Lower leg skin (tissue), 4 donors: Measurements from ENCODE around the gene GALNT2. TPM values are rescaled to one million over a fixed set of nuclear protein-coding genes. Genes with fewer than 3 reads are reported as not detected.

Experiments
- DNase-seq, 2 donors: peaks; one replicate each; pipeline ENCODE4 v3.0.0-alpha.2; 2019; ENCODE audit warnings: low spot score in 2 of 2
- H3K4me3 ChIP-seq: fragments of 200-600 bp; sonication (generic); 2 replicates; pipeline ENCODE4 v1.5.1; 2017; ENCODE audit warnings: mild to moderate bottlenecking, low read depth; ENCODE audit not compliant: poor library complexity, severe bottlenecking
- POLR2A ChIP-seq, 2 donors: fragments of 450-650 bp; IDR thresholded peaks; one replicate each; pipeline ENCODE4 v1.6.1; 2016 to 2017; ENCODE audit warnings: antibody characterized with exemption in 2 of 2, mild to moderate bottlenecking in 1 of 2, moderate library complexity in 1 of 2
- WGBS, 2 donors: methylation state at CpG; one replicate each; pipeline ENCODE4 v1.1.5; 2018; 5-methylcytosine and 5-hydroxymethylcytosine counted together
- intact Hi-C: fragments of 100-400 bp; cut with DNase I; formaldehyde crosslinking; loops from one replicate; pipeline ENCODE4 v1.15.0; 2023; ENCODE audit warnings: low total_unique reads
- total RNA-seq, 4 donors: library from RNA; depleted of rRNA; stranded (reverse); fragments of >200 nt; gene quantifications; one replicate each; pipeline ENCODE4 v1.1.0, GENCODE V29; 2016
- TF ChIP-seq, protein P1 (sequence below), 3 donors: fragments of 450-650 bp; IDR thresholded peaks; one replicate each; pipeline ENCODE4 v1.5.1; 2016; ENCODE audit warnings: antibody characterized with exemption in 3 of 3, mild to moderate bottlenecking in 3 of 3, moderate library complexity in 2 of 3

The GALNT2 gene
- total RNA-seq, 4 donors from 2014 or later: 11.0 to 31.0 (median 20.2) TPM

DNA sequence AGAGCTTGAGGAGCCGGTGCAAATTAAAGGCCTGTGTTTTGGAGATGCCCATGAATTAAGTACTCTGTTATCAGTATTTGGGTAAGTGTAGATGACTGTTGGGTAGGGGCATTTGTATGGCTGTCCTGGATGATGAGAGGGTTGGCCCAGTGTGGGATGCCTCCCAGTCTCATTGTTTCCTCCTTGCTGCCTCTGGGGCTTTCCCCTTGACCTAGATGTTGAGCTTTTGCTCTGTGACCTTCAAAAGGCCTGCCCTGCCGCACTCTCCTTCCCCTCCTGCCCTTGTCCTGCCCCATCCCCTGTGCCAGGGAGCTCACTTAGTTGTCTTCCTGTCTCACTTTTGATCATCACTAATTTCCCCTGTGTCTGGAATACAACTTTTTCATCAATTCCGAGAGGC lies 10.0 kb downstream of the GALNT2 start:
- TF ChIP-seq, protein P1, sequence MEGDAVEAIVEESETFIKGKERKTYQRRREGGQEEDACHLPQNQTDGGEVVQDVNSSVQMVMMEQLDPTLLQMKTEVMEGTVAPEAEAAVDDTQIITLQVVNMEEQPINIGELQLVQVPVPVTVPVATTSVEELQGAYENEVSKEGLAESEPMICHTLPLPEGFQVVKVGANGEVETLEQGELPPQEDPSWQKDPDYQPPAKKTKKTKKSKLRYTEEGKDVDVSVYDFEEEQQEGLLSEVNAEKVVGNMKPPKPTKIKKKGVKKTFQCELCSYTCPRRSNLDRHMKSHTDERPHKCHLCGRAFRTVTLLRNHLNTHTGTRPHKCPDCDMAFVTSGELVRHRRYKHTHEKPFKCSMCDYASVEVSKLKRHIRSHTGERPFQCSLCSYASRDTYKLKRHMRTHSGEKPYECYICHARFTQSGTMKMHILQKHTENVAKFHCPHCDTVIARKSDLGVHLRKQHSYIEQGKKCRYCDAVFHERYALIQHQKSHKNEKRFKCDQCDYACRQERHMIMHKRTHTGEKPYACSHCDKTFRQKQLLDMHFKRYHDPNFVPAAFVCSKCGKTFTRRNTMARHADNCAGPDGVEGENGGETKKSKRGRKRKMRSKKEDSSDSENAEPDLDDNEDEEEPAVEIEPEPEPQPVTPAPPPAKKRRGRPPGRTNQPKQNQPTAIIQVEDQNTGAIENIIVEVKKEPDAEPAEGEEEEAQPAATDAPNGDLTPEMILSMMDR (IDR thresholded peaks at IDR 0.05): no peak
- no peak for TF ChIP-seq POLR2A (IDR thresholded peaks at IDR 0.05)
- DNase-seq: no peak
- intact Hi-C loops: no loop called here
- 89 to 96% methylated on average over 3 of the region's 3 CpGs for WGBS, 2 donors
- H3K4me3 ChIP-seq: no peak overlapping the region

DNA sequence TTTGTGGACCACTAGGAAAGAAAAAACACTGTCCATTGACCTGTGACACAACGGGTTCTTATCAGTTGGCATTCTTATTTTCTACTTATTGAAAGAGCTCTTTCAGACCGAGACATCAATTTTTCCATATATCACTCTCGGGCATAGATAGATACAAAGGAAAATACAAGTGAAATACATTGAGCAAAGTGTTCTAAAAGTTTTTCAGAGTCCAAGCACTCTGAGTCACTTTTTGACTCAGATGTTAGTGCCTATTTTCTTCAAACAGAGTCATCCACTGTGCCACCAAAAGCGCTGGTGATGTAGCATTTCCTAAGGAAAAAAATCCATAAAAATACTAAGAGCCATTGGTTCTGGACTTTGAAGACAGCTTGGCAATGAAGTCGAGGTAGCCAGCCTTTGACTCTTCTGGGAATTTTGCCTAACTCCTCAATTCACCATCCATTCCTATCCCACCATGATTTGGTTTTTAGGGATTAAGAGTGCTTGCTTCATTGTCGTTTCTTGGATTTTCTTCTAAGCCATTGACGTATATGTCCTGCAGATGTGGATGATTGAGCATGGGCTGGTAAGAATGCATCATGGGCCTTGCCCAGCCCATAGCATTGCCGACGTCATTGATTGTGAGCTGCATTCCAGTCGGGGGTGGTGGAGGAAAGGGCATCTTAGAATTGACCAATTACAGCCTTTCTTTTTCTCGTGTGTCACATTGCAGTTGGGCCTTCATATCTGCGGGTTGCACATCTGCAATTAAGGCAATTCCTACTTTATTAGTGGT lies 10.6 kb downstream of the GALNT2 start:
- no peak for DNase-seq
- no peak for TF ChIP-seq POLR2A (IDR thresholded peaks at IDR 0.05)
- TF ChIP-seq, protein P1 (IDR thresholded peaks at IDR 0.05): no peak

DNA sequence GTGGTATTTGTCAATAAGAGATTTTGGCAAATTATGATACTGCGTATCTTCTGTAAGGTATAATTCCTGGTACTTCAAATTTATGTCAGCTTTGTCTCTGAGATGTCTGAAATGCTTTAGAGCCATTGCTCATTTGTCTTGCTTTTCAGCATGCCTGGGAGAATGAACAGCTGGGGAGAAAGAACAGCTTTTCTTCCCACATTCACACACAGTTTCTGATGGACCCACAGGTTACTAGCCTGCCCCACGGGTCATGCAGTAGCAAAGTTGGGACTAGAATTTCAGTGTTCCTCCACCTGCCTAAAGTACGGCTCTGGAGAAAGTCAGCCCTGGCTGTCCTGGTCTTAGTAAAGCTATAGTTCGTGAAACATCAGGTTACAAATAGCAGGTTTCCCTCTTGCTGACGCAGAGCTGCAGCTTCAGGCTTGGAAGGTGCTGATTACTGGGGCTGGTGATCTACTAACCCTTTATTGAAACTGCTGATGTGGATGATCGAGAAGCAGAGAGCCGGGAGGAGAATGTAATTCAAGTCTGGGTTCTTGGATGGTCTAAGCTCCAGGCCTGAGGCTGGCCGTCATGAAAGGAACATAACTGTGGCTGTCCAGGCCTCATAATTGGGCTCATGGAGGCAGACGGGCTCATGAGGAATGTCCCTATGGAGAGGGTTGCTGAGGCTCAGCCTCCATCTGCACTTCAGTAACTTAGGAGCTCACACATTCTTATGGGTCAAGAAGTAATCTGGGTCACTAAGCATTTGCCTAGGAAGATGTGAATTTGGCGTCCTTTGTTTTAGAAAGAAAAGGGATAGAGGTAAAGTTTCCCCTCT lies 12.4 kb downstream of the GALNT2 start:
- intact Hi-C loops: no loop called here
- TF ChIP-seq, protein P1 (IDR thresholded peaks at IDR 0.05): no peak
- no peak for TF ChIP-seq POLR2A (IDR thresholded peaks at IDR 0.05)
- no peak for DNase-seq
- no peak overlapping the region for H3K4me3 ChIP-seq
- 87 to 92% methylated on average over 10 of the region's 10 CpGs for WGBS, 2 donors

More for the DNA sequence above, 10.6 kb downstream of the GALNT2 start:
- intact Hi-C loops: no loop called here
- WGBS, 2 donors: 87 to 89% methylated on average over 12 of the region's 12 CpGs
- H3K4me3 ChIP-seq: no peak overlapping the region

DNA sequence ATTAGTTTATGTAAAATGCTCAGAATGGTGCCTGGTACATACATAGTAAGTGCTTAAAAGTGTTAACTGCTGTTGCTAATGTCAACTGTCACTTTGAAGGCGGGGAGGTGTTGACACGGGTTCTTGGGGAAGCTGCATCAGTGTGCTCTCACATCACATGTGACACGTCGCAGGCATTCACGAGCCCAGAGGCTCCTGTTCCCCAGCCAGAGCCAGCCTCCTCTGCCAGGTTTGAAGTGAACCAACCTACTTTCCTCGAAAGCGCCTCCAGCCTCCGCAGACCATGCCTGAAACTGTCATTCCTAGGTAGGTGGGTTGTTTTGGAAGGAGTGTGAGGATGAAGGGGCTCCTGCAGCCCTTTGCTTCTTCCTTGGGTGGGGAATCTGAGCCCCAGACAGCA lies 13.8 kb downstream of the GALNT2 start:
- no peak for DNase-seq
- no peak overlapping the region for H3K4me3 ChIP-seq
- TF ChIP-seq, protein P1 (IDR thresholded peaks at IDR 0.05): no peak
- TF ChIP-seq POLR2A (IDR thresholded peaks at IDR 0.05): no peak
- intact Hi-C loops: no loop called here
- WGBS, 2 donors: 72 to 75% methylated on average over 8 of the region's 8 CpGs

DNA sequence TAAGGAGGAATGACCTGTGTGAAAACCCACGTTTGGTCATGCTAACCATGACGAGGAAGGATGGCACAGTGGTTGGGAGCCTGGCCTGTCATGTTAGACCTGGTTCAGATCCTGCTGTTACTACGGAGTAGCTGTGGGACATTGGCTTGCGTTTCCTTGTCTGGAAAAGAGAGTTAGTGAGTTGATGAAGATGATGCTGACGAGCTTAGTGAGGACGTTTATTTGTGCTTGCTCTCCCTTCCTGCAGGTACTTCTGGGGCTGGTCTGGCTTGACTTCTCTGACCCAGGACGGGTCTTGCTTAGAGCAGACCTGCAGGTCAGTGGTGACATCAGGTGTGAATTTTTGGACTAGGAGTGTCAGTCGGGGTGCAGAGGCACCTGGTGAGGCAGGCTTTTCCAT lies 14.7 kb downstream of the GALNT2 start:
- no peak overlapping the region for H3K4me3 ChIP-seq
- intact Hi-C loops: no loop called here
- WGBS, 2 donors: 80% methylated on average over 8 of the region's 8 CpGs
- TF ChIP-seq, protein P1 (IDR thresholded peaks at IDR 0.05): no peak
- no peak for TF ChIP-seq POLR2A (IDR thresholded peaks at IDR 0.05)
- DNase-seq: no peak
